GM21528 (cell line): ENCODE data around the gene DDX21.
"Not testable (repeated sequence)": the region's sequence is repeated elsewhere in the genome, so short reads cannot be mapped to it uniquely, and the experiment has no call there.

Source experiments
- ATAC-seq: cut with Tn5 transposase; IDR thresholded peaks from one replicate; pipeline ENCODE4 v1.9.1; 2021; ENCODE audit warnings: mild to moderate bottlenecking, moderate library complexity; ENCODE audit not compliant: unreplicated experiment, low FRiP score

The DDX21 gene

DNA sequence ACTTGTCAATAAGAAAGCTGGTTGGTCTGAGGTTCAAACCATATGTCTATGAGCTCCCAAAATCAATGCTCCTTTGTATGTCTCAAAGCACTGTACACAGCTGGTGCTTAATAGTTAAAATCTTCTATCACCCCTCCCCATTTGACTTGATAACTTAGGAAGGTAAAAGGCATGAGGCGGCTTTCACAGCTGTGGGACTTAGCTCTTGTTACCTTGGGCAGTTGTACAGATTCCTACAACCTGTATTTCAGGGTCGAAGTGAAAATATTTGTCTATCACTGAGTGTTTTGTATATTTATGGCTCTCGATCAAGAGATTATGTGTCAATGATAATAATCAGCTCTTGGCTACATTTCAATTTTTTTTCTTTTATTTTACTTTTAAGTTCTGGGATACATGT, 31.6 kb downstream of the DDX21 start:
- no peak for ATAC-seq

DNA sequence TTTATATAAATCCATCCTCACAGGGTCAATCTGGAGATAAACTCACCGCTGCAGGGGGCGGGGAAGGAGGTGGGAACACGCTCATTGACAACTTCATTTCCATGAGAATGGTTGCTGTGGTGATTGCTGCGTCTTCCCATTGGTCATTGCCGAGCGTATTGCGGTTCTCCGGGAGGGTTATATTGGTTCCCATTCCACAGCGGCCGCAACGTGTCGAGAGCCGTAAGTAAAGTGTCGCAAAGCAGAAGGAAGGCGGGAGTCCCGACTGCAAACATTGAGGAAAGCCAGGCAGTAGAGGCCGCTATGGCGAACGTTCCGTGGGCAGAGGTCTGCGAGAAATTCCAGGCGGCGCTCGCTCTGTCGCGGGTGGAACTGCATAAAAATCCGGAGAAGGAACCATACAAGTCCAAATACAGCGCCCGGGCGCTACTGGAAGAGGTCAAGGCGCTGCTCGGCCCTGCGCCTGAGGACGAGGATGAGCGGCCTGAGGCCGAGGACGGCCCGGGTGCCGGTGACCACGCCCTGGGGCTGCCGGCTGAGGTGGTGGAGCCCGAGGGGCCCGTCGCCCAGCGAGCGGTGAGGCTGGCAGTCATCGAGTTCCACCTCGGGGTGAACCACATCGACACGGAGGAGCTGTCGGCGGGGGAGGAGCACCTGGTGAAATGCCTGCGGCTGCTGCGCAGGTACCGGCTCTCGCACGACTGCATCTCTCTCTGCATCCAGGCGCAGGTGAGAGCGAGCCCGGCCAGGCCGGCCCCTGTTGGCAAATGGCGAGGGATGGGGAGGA, 32.8 kb downstream of the DDX21 start, which contains the start of gene KIFBP:
Gene KIFBP (plus strand): TSS at position 274 of the 787 bp plus-strand sequence. CDS start 30 bp downstream, at position 304.
- peak; percentile 81 for ATAC-seq

DNA sequence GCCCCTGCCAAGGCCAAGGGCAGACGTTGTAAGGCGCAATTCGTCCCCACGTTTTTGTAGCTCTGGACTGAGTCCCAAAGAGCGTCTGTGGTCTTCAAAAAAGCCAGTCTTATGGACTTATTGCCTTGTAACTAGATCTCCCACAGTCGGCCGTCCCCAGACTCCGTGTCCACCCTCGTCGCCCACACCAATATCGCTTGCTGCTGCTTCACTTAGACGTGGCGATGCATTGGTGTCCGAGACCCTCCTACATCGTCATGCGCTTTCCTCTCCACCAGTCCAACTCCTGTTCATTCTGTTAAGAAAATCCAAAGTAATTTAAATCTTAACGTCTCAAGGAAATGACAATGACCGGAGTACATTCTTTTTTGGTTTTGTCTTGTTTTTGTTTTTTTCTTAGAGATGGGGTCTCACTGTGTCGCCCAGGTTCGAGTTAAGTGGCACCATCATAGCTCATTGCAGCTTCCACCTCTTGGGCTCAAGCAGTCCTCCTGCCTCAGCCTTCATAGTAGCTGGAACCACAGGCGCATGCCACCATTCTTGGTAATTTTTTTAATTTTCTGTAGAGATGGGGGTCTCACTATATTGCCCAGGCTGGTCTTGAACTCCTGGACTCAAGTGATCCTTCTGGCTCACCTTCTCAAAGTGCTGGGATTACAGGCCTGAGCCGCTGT, 33.5 kb downstream of the DDX21 start:
- ATAC-seq: peak; percentile 3

DNA sequence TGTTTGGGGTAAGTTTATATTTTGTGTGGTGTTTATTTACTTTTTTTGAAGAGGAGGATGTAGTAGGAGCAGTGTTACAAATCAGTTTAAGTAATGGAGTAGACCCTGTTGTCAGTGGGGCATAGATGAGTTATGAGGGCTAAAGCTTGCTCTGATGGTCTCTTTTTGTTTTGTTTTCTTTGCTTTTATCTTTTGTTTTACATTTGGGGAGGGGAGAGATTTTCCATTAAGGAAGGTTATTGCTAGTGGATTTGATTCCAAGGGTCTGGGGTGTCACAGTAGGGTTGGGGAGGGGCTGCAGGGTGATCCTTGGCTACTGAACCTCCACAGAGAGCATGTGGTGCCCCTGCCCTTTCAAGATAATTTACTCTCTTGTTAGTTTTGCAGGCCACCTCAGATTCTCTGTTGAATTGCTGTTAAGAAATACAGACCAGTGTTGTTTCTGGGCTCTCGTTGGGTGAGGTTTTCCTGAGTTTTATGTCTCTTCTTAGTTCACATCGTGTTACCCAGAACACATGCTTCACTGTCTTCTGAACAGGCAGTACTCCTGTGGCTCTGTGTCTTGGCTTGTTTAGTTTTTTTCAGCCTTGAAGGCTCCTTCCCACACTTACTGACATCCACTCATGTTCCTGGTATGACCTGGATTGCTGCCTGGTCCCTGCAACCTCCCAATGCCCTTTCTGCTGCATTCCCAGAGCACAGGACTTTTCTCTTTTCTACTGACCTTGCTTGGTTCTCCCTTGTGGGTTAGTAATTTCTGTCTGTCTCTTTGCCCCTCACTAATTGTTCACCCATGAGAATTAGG, 36.9 kb downstream of the DDX21 start:
- no peak for ATAC-seq

DNA sequence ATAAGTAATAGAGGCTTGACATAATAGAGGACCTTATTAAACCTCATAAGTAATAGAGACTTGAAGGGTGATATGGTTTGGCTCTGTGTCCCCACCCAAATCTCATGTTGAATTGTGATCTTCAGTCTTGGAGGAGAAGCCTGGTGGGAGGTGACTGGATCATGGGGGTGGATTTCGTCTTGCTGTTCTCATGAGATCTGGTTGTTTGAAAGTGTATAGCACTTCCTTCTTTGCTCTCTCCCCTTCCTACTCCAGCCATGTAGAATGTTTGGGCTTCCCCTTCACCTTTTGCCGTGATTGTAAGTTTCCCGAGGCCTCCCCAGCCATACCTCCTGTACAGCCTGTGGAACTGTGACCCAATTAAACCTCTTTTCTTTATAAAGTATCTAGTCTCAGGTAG, 41.2 kb downstream of the DDX21 start:
- peak; percentile 31 for ATAC-seq

DNA sequence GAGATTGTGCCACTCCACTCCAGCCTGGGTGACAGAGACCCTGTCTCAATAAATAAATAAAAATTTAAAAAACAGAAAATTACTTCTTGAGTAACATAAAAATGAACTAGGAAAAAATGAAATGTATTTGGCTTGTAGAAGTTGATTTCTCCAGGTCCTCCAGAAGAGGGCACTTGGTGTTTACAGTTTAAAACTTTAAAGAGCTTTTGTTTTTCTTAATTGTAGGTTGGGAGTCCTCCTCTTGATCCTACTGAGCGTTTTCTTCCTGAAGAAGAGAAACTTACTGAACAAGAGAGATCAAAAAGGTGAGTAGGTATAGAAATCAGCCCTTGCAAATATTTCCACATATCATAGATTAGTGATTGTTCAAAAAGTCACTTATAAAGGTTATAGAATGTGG, 48.9 kb downstream of the DDX21 start:
- ATAC-seq: no peak

DNA sequence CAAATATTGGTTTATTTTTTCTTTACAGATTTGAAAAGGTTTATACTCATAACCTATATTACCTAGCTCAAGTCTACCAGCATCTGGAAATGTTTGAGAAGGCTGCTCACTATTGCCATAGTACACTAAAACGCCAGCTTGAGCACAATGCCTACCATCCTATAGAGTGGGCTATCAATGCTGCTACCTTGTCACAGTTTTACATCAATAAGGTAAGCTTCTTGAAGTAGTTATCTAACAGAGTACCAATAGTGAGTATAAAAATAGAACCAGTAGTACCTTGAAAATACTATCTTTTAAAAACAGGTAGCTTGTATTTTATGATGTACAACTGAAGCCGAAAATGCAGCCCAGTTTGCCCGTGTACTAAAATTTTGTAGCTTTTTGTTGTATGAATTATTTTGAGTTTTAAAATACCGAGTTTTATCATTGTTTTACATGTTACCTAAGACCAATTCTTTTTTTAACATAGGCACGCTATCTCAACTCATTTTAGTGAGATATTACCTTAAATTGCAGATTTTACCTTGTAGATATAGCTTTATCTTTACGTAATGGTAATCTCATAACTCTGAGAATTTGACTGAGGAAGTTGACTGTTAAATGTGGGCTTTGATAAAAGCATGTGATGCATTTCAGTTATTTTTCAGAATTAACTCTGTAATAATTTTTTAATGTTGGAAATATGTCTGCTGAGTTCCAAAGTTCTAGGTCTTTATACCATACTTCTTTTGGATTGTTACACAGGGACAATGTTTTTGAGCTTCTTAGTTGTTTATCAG, 49.9 kb downstream of the DDX21 start:
- no peak for ATAC-seq

DNA sequence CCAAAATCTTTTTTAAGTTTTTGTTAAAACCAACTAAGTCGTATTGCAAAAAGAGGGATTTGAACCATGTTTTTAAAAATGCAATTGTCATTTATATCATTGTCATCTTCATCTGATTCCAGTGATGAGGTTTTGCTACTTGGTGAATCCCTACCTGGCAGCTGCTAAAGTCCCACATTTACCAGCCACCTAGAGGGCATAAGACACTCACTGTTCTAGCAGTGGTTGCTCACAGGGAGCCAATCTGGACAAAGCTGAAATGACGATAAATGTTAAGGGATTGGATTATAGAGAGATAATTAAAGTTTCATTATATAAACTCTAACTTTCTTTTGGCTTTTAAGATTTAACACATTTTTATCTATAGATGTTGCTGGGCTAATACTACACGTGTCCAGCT, 51.3 kb downstream of the DDX21 start:
- ATAC-seq: no peak

DNA sequence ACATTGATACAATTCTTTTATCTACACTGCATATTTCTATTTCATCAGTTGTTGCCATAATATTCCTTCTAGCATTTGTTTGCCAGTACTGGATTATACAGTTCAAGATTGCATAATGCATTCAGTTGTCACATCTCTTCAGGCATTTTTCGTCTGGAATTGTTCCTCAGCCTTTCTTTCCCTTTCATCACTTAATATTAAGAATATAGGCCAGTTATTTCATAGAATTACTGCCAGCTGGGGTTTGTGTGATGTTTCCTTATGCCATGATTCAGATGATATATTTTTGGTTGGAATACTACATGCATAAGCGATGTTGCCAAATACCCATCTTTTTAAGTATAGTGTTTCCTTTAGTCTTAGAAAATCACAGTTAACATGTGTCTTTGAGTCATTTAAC, 53.4 kb downstream of the DDX21 start:
- ATAC-seq: no peak

DNA sequence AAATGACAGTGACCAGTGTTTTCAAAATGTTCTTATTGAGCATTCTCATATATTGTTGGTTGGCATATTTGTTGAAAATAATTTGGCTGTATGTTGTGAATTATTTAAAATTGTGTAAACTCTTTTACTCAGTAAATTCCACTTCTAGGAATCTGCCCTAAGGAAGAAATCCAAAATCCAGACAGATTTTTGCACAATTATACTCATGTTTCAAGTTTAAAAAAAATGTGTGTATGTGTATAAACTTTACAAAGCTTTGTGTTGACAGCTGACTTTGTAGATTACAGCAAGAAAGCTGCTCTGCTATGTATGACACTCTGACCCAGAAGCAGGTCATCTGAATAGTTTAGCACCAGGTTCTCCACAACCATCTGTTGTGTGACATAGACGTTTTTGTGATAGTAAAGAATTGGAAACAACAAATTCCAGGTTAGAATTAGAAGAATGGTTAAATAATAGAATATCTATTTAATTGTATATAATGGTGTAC, 54.2 kb downstream of the DDX21 start:
- no peak for ATAC-seq

DNA sequence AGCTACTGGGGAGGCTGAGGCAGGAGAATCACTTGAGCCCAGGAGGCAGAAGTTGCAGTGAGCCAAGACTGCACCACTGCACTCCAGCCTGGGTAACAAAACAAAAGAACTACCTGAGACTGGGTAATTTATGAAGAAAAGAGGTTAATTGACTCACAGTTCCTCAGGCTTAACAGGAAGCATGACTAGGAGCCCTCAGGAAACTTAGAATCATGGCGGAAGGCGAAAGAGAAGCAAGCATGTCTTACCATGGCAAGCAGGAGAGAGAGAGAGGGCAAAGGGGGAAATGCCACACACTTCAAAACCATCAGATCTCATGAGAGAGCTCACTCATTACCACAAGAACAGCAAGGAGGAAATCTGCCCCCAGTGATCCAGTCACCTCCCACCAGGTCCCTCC, 56.8 kb downstream of the DDX21 start:
- not testable (repeated sequence) for ATAC-seq

DNA sequence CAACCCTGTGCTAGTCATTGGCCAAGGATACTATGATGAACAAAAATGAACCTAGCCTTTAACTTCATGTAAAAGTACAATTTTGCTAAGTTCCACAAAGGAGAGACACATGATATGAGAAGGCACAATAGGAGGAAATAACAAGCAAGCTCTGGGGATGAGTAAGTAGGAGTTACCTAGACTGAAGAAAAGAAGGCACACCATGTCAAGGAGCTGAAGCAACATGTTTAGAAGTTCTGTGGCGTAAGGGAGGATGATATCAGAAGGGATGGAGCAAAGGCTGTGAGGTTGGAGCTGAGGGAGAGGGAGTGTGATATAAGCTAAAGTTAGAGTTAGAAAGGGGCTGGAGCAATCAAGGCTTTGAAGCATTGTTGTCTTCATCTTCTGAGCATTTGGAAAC, 58.2 kb downstream of the DDX21 start:
- no peak for ATAC-seq

DNA sequence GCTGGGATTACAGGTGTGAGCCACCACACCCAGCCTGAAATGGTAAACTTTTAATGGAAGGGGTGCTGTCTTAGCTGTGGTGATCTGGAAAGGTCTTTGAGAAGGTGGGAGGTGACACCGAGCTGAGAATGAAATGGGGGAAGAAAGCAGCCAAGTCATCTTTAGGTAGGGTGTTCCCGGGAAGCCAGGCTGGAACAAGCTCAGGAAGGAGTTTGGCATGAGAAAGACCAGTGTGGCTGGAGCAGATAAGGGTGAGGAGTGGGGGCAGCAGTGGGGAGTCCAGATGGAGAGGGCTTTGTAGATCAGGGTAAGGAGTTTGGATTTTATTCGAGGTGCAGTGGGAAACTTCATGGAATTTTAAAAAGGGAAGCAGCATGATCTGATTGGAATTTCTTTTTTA, 62.6 kb downstream of the DDX21 start:
- no peak for ATAC-seq

DNA sequence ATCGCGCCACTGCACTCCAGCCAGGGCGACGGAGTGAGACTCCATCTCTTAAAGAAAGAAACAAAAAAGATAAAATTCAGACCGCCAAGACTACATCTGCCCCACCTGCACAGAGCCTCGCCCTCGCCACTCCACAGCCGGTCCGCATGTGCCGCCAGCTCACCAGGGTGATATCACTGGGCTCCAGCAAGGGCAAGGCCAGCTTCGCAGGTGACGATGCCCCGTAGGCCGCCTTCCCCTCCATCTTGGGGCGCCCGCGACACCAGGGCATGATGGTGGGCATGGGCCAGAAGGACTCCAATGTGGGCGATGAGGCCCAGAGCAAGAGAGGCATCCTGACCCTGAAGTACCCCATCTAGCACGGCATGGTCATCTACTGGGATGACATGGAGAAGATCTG, 66.6 kb downstream of the DDX21 start:
- ATAC-seq: no peak

DNA sequence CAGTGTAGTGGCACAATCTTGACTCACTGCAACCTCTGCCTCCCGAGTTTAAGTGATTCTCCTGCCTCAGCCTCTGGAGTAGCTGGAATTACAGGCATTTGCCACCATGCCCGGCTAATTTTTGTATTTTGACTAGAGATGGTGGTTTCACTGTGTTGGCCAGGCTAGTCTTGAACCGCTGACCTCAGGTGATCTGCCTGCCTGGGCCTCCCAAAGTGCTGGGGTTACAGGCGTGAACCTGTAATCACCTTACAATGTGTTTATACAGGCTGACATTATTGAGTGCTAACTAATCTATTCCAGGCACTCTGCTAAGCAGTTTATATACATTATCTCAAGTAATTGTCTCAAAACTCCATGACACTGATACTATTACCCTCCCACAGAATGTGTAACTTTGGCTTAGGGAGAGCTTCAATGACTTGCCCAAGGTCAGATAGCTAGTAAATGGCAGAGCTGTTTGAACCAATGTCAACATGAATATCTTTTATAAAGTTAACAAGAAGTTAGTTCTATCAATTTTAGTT, 69.5 kb downstream of the DDX21 start:
- ATAC-seq: no peak

DNA sequence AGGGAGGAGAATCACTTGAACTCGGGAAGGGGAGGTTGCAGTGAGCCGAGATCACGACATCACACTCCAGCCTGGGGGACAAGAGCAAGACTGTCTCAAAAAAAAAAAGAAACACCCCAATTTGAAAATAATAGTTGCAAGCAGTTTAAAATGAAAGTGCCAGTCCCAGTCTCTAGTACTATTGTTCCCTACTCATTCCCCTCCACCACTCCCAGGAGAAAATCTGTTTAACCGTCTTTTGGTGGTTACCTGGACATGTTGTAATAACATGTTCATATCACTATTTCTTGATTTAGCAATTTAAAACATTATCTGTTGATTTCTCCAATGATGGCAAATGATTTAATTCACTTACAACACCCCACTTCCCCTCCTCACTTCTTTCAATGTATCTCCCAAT, 77.3 kb downstream of the DDX21 start:
- ATAC-seq: no peak
